Activated naive CD8-positive, alpha-beta T cell treated with anti-CD3 and anti-CD28 coated beads, Interleukin-2, amount 10 ng/mL, durations not matched to agents 7 days and 5 days (primary cell): ENCODE measurements around the gene CACNG4. TPM values are rescaled to one million over a fixed set of nuclear protein-coding genes. Genes with fewer than 3 reads are reported as not detected.
"Not testable (repeated sequence)": the region's sequence is repeated elsewhere in the genome, so short reads cannot be mapped to it uniquely, and the experiment has no call there.

ENCODE experiments used
- ATAC-seq: fragments of 150-1000 bp; cut with Tn5 transposase; one replicate; pipeline ENCODE4 v1.10.0; 2021; ENCODE audit warnings: low read depth, moderate library complexity
- POLR2A ChIA-PET: fragments of 350-600 bp; sonication (Branson Sonifier 250); formaldehyde crosslinking; loops from one replicate; lab custom pipeline; 2021; ENCODE audit warnings: antibody characterized with exemption; lab: Charles Lee
- DNase-seq: peaks from one replicate; pipeline ENCODE4 v3.0.0; 2021
- H3K27ac Mint-ChIP-seq: one replicate; pipeline ENCODE4 v1.8.0; 2022; ENCODE audit warnings: mild to moderate bottlenecking, mixed read lengths
- H3K27me3 Mint-ChIP-seq: one replicate; pipeline ENCODE4 v1.8.0; 2022; ENCODE audit warnings: mild to moderate bottlenecking, moderate library complexity, mixed read lengths
- H3K36me3 Mint-ChIP-seq: one replicate; pipeline ENCODE4 v1.8.0; 2021; ENCODE audit warnings: mild to moderate bottlenecking, mixed read lengths
- H3K4me1 Mint-ChIP-seq: one replicate; pipeline ENCODE4 v1.8.0; 2021; ENCODE audit warnings: mixed read lengths
- H3K4me3 Mint-ChIP-seq: one replicate; pipeline ENCODE4 v1.8.0; 2022; ENCODE audit warnings: mild to moderate bottlenecking, moderate library complexity, mixed read lengths
- H3K9me3 Mint-ChIP-seq: one replicate; pipeline ENCODE4 v1.8.0; 2021; ENCODE audit warnings: mixed read lengths
- total RNA-seq, 2 experiments: library from RNA; stranded (reverse); gene quantifications; one replicate each; pipeline ENCODE4 v1.2.3, GENCODE V29; 2021

The CACNG4 gene
- total RNA-seq, 2 experiments from 2014 or later, result not detected

DNA sequence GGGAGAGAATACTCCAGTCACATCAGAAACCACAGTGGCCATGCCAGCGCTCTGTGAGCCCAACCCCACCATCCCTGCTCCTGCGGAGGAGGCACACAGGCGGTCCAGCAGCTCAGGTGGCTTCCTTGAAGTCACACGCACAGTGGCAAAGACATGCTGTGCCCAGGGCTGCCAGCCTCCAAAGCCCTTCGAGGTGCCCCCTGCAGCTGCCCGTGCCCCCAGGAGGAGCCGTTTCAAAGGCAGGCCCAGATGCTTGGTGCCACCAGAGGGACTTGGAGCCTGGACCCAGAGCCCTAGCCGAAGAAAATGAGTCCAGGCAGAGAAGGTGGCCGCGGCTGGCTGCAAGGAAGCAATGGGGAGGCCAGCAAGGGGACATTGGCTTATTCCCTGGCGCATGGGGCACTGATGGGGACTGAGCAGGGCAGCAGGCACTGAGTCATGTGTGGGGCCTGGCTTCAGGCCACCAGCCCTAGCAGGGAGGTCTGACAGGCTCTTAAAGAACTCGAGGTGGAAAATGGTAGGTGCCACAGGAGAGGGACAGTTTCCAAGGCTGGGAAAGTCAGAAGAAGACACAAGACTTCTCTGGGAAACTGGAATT is 62.6 kb downstream of the CACNG4 start:
- H3K4me3 Mint-ChIP-seq, result no peak overlapping the region
- H3K27me3 Mint-ChIP-seq, result no peaks in the 10 kb centered on the region
- ATAC-seq (no peak), DNase-seq (no peak)
- POLR2A ChIA-PET, result no interaction called here
- H3K9me3 Mint-ChIP-seq, result no peaks in the 10 kb centered on the region
- no peaks in the 10 kb centered on the region for H3K36me3 Mint-ChIP-seq
- no peak overlapping the region for H3K27ac Mint-ChIP-seq
- no peaks in the 10 kb centered on the region for H3K4me1 Mint-ChIP-seq

DNA sequence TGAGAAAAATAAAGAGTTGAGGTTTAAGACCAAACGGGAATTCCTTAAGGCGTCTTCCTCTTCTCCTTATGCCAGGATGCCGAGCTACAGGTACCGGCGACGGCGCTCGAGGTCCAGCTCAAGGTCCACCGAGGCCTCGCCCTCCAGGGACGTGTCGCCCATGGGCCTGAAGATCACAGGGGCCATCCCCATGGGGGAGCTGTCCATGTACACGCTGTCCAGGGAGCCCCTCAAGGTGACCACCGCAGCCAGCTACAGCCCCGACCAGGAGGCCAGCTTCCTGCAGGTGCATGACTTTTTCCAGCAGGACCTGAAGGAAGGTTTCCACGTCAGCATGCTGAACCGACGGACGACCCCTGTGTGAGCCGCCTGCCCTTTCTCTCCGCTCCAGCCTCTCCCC is 66.1 kb downstream of the CACNG4 start:
- POLR2A ChIA-PET, result no interaction called here
- Mint-ChIP-seq H3K4me1 (no peaks in the 10 kb centered on the region), H3K9me3 (no peaks in the 10 kb centered on the region), H3K36me3 (no peaks in the 10 kb centered on the region), H3K27me3 (no peaks in the 10 kb centered on the region), H3K4me3 (no peak overlapping the region), H3K27ac (no peak overlapping the region)
- DNase-seq (no peak), ATAC-seq (no peak)

- H3K36me3 Mint-ChIP-seq, result peaks cover 1% of the 10 kb centered on the region
- no peak for DNase-seq
- no peaks in the 10 kb centered on the region for H3K27me3 Mint-ChIP-seq
- POLR2A ChIA-PET, result interaction anchor here (0.6 kb wide), 1 partner anchor 17 kb away, joined by 3 read pairs; no protein-coding TSS in a partner anchor
- H3K4me3 Mint-ChIP-seq, result no peak overlapping the region
- H3K9me3 Mint-ChIP-seq, result peaks cover 1% of the 10 kb centered on the region
- no peak for ATAC-seq
- no peak overlapping the region for H3K27ac Mint-ChIP-seq
- H3K4me1 Mint-ChIP-seq, result no peaks in the 10 kb centered on the region
These were observed 67.9 kb downstream of the CACNG4 start for GRCh38 chr17:67032382-67032781.

GRCh38 chr17:67032985-67033384 is 68.5 kb downstream of the CACNG4 start:
- Mint-ChIP-seq H3K4me1 (no peaks in the 10 kb centered on the region), H3K27me3 (no peaks in the 10 kb centered on the region), H3K9me3 (peaks cover 1% of the 10 kb centered on the region), H3K4me3 (no peak overlapping the region), H3K36me3 (peaks cover 1% of the 10 kb centered on the region), H3K27ac (no peak overlapping the region)
- ATAC-seq, result no peak
- no peak for DNase-seq
- POLR2A ChIA-PET, result no interaction called here

GRCh38 chr17:67033613-67034012 is 69.1 kb downstream of the CACNG4 start:
- ATAC-seq (no peak), DNase-seq (no peak)
- Mint-ChIP-seq H3K36me3 (peaks cover 1% of the 10 kb centered on the region), H3K4me3 (no peak overlapping the region), H3K27me3 (no peaks in the 10 kb centered on the region), H3K27ac (no peak overlapping the region), H3K9me3 (peaks cover 1% of the 10 kb centered on the region), H3K4me1 (no peaks in the 10 kb centered on the region)
- POLR2A ChIA-PET, result no interaction called here

- POLR2A ChIA-PET, result no interaction called here
- ATAC-seq (no peak), DNase-seq (no peak)
- Mint-ChIP-seq H3K4me3 (no peak overlapping the region), H3K36me3 (peaks cover 1% of the 10 kb centered on the region), H3K9me3 (peaks cover 1% of the 10 kb centered on the region), H3K4me1 (no peaks in the 10 kb centered on the region), H3K27me3 (no peaks in the 10 kb centered on the region), H3K27ac (no peak overlapping the region)
These were observed 70.9 kb downstream of the CACNG4 start for GRCh38 chr17:67035131-67036083.

DNA sequence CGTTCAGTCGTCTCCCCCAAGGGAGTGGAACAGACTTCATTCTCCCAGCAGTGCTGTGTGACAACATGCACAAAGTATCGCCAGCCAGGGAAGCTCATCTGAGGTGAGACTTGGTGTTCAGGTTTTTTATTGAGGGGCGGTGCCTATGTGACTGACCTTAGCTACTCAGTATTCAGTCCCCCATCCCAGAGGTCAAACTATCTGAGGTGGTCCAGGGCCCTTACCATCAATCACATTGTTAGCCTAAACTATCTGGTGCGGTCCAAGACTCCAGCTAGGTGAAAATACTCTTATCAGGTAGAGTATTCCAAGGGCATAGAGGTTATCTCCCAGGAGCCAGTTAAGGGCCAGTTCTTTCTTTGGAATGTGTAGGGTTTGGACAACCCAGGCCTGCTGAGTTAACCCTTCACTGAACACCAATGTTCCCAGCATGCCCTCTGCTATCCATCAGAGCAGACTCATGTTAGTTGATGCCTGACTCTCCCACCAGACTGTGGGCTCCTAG is 74.4 kb downstream of the CACNG4 start:
- no peaks in the 10 kb centered on the region for H3K4me1 Mint-ChIP-seq

DNA sequence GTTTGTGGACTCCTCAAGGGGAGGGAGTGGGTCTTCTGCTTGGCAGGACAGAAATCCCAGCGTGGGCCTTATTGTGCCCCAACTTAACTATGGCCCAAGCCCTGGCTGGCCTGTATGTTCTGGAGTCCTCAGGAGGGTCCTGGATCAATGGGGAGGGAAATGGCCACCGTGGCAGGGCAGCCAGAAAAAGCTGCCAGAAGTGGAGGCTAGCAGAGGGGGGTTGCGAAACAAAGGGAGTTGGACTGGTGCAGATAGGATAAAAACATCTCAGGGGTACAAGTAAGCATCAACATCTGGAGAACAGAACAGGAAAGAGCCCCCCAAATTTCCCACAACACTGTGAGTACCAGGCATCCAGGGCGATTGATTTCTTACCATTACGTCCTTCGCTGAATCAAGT is 76.1 kb downstream of the CACNG4 start:
- POLR2A ChIA-PET, result no interaction called here
- DNase-seq, result no peak
- H3K9me3 Mint-ChIP-seq, result peaks cover 1% of the 10 kb centered on the region
- no peak for ATAC-seq
- H3K27me3 Mint-ChIP-seq, result peaks cover 3% of the 10 kb centered on the region
- H3K27ac Mint-ChIP-seq, result no peak overlapping the region
- H3K4me3 Mint-ChIP-seq, result no peak overlapping the region
- H3K4me1 Mint-ChIP-seq, result no peaks in the 10 kb centered on the region
- peaks cover 1% of the 10 kb centered on the region for H3K36me3 Mint-ChIP-seq

More for the DNA sequence above, 74.4 kb downstream of the CACNG4 start:
- no peak overlapping the region for H3K4me3 Mint-ChIP-seq
- ATAC-seq, result no peak
- peaks cover 3% of the 10 kb centered on the region for H3K27me3 Mint-ChIP-seq
- POLR2A ChIA-PET, result no interaction called here
- peaks cover 1% of the 10 kb centered on the region for H3K9me3 Mint-ChIP-seq
- peaks cover 1% of the 10 kb centered on the region for H3K36me3 Mint-ChIP-seq
- H3K27ac Mint-ChIP-seq, result no peak overlapping the region
- DNase-seq, result no peak

DNA sequence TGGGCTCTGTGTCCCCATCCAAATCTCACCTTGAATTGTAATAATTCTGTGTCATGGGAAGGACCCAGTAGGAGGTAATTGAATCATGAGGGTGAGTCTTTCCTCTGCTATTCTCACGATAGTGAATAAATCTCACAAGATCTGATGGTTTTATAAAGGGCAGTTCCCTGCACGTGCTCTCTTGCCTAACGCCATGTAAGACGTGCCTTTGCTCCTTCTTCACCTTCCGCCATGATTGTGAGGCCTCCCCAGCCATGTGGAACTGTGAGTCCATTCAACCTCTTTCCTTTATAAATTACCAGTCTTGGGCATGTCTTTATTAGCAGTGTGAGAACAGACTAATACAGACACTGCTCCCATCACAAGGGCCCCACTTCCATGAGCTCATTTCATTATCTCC is 76.6 kb downstream of the CACNG4 start:
- H3K27ac Mint-ChIP-seq, H3K4me3 Mint-ChIP-seq, POLR2A ChIA-PET, DNase-seq, H3K36me3 Mint-ChIP-seq, ATAC-seq, H3K27me3 Mint-ChIP-seq, H3K4me1 Mint-ChIP-seq, H3K9me3 Mint-ChIP-seq: not testable (repeated sequence)

DNA sequence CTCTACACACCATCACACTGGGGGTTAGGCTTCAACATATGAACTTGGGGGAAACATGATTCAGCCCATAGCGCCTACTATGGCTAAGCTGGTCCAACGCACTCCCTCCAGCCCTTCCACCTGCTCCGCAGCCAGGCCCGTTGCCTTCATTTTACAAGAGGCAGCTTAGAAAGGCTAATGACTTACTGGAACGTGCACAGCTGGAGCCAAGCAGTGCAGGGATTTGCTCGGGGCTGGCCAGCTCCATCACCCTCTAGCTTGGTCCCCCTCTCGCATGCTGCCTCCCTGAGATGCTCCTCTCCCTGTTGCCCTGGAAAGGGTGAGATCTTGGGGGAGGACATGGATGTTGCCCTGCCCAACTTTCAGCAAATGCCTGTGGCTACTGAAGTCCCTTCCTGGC is 77.0 kb downstream of the CACNG4 start:
- DNase-seq (no peak), ATAC-seq (no peak)
- no peak overlapping the region for H3K27ac Mint-ChIP-seq
- peaks cover 3% of the 10 kb centered on the region for H3K27me3 Mint-ChIP-seq
- H3K4me3 Mint-ChIP-seq, result no peak overlapping the region
- POLR2A ChIA-PET, result no interaction called here
- H3K36me3 Mint-ChIP-seq, result no peaks in the 10 kb centered on the region
- no peaks in the 10 kb centered on the region for H3K4me1 Mint-ChIP-seq
- no peaks in the 10 kb centered on the region for H3K9me3 Mint-ChIP-seq

GRCh38 chr17:67041941-67042899 is 77.7 kb downstream of the CACNG4 start:
- no peaks in the 10 kb centered on the region for H3K36me3 Mint-ChIP-seq
- H3K4me1 Mint-ChIP-seq, result no peaks in the 10 kb centered on the region
- peaks cover 3% of the 10 kb centered on the region for H3K27me3 Mint-ChIP-seq
- POLR2A ChIA-PET, result no interaction called here
- H3K4me3 Mint-ChIP-seq, result no peak overlapping the region
- H3K9me3 Mint-ChIP-seq, result peaks cover 1% of the 10 kb centered on the region
- H3K27ac Mint-ChIP-seq, result no peak overlapping the region
- ATAC-seq (no peak), DNase-seq (no peak)

DNA sequence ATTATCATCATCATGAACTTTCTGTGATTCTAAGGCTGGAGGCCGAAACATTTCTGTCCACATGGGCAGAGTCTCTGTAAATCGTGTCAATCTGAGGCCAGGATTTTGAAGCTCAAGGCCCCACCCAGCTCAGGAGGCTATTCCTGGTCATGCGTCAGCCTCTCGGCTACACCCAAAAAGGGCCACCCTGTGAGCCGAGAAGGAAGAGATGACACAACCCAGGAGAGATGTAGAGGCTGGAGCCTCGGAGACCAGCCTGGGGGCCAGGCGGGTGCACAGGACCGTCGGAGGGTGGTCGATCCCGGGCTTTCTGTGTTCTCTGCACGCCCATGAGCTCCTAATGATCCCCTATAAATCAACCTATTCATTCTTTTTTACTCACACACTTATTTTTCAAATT is 78.8 kb downstream of the CACNG4 start:
- H3K27me3 Mint-ChIP-seq, result peaks cover 3% of the 10 kb centered on the region
- DNase-seq (no peak), ATAC-seq (no peak)
- no peaks in the 10 kb centered on the region for H3K4me1 Mint-ChIP-seq
- POLR2A ChIA-PET, result no interaction called here
- H3K4me3 Mint-ChIP-seq, result no peak overlapping the region
- H3K27ac Mint-ChIP-seq, result no peak overlapping the region
- H3K36me3 Mint-ChIP-seq, result no peaks in the 10 kb centered on the region
- H3K9me3 Mint-ChIP-seq, result peaks cover 4% of the 10 kb centered on the region
